ENCODE results near the gene GDNF.

The GDNF gene

DNA sequence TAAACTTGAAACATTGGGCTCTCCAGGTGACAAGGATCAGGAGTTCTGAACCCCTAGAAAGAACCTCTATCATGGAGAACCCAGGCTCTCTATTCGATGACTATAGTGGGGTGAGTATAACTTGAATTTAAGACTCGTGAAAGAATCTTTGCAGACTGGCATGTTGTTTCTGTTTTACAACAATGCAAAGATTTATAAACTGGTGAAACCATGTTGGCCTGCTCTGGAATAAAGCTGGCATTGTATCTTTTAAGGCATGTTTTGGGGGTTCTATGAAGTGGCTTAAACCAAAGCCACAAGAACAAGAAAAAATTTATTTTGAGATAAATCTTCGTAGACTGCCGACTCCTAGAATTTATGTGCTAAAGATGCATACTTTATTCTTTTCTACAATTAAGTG lies 9.8 kb upstream of the GDNF start:
- in situ Hi-C loops (cut with MboI; ENCODE audit: low sequenced_read_pairs): no loop called here

DNA sequence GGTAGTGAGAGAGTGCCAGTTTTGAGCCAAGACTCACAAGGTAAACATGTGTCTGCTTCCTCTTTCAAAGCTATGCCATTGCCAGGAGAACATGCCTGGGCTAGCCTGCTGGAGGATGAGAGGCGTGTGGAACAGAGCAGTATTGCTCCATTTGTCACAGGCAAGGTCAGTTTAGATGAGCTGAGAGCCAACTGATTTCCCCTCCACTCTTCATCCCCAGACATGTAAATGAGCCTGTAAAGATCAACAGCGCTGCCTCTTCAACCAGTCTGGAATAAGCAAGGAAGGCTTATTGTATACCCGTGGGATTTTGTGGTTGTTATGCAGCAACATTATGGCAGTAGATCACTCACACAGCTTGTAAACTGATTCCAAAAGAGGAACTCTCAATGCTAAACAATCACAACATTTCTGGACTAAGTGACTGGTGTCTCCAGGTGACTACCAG lies 8.2 kb upstream of the GDNF start:
- in situ Hi-C loops (cut with MboI; ENCODE audit: low sequenced_read_pairs): no loop called here

DNA sequence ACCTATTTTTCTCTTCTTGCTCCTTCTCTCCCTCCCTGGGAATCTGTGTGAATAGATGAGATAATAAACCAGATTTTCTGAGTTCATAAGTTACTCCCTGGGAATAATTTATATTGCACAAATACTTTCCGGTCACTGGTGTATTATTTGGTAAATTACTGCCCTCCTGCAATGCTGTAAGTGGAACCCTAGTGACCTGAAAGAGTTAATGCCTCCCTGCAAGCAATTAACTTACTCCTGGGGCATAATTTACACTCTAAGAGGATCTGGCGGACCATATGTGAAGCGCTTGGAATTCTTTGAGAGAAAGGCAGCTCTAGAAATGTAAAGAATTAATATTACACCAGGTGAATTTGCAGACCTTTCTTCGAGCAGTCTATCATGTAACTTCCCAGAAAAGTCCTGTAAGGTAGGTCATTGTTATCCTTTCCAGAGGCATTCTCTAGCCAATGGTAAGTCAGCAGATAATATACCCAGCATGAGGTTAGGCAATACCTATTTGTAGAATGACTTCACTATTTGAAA lies 7.0 kb upstream of the GDNF start:
- in situ Hi-C loops (cut with MboI; ENCODE audit: low sequenced_read_pairs): no loop called here

DNA sequence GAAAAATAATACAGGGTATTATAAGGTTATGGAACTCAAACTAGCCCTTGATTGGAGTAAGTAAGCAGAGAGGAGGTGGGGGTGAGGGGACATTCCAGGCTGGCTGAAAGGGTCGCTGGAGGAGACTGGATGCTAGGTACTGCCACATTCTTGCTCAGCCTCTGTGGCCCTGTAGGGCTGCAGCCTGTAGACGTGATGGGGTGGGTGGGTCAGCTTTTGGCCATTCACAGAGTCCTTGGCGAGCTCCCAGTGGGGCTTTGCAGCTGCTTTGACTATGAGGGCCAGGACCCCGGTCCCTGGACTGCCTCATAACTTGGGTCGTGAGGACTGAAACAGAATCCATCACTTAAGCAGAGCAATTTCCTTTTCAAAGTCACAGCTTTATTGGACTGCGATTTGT lies 4.2 kb upstream of the GDNF start:
- in situ Hi-C loops (cut with MboI; ENCODE audit: low sequenced_read_pairs): no loop called here

DNA sequence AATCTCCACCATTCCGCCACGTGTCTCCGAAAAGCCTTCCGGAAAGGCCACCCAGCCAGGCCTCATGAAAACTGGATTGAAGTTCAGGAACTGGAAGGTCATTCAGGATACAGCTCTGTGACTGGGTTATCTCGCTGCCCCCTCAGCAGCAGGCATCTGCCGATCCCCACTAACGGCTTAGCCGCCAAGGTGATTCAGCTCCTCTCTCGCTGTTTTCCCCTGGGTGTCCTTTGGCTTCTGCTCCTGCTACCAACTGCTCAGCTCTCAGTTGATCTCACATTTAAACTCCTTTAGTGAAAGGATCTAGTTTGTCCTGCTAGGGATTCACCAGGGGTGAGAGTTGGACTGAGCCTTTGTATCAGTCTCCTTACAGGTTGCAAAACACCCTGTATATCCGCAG lies 2.2 kb upstream of the GDNF start:
- in situ Hi-C loops (cut with MboI; ENCODE audit: low sequenced_read_pairs): no loop called here

DNA sequence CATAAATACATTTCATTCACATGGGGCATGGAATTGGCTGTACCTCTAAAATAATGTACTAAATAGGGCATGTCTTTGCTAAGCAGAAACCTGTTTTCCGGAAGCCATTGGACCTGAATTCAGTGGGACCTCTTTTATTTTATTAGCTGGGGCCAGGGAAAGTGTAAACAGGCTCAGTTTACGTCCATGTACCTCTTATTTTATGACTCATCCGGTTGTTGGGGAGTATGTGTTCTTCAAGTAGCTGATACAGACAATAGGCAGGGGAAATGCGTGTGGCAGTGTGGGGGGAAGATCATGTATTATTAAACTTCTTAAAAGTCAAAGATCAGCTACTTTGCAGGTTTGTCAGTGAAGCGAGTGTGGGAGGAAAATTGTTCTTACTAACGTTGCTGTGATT lies 1.4 kb upstream of the GDNF start:
- in situ Hi-C loops (cut with MboI; ENCODE audit: low sequenced_read_pairs): no loop called here

DNA sequence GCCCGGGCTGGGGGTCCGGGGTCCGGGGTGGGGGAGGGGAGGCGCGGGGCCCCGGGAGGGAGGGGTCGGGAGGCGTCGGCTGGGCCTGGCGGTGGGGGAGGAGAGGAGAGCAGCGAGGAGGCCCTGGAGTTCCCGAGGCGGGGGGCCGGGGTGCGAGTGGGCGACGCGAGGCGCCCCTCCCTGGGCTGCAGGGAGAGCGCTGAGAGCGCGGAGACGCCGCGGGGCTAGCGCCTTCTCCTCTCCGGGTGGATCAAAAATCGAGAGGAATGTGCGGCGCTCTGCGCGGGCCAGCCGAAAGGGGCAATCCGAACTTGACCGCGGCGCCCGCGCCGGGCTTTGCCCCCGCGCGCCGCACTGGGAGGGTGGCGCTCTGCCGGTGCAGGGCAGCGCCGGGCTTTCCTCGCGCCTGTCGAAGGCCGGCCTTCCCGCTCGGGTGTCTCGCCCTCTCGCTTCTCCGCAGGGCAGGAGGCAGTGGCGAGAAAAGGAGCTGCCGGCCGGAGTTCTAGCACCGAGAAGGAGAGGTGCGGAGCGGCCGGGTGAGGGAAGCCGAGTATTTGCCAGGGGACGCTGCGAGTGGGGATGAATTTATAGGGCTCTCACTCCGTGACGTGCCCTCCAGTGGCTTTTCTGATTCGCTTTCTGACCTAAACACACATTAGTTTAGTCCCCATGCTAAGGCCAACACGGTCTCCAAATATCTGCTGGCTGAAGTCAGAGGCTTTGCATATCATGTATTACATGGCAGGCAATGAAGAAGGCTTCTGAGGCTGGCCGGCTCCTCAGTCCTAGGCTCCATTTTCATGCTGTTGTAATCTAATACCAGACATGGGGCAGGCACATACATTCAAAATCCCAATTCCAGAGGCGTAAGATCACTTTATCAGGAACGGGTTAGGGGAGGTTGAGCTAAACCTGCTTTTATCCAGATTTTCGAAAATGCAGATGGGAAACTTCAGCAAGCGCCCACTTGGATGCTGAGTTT lies 503 bp upstream of the GDNF start:
- in situ Hi-C loops (cut with MboI; ENCODE audit: low sequenced_read_pairs): no loop called here

DNA sequence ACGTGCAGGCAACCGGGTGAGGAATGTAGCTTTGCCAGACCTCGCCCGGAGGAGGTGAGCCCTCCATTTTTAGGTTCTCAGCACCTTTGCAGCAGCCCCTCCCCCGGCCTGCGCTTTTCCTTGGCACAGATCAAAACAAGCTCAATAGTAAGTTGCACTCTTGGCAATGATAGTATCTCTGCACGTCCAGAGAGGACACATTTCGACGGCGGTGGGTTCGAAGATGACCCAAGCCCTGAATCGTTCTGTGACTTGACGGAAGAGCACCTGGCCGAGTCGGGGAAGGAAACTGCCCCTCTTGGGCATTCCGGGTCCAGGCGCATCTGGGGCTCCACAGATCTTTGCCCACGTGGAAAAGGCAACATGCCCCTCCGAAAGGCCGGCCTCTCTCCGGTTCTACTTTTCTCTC lies 904 bp downstream of the GDNF start:
- in situ Hi-C loops (cut with MboI; ENCODE audit: low sequenced_read_pairs): no loop called here

DNA sequence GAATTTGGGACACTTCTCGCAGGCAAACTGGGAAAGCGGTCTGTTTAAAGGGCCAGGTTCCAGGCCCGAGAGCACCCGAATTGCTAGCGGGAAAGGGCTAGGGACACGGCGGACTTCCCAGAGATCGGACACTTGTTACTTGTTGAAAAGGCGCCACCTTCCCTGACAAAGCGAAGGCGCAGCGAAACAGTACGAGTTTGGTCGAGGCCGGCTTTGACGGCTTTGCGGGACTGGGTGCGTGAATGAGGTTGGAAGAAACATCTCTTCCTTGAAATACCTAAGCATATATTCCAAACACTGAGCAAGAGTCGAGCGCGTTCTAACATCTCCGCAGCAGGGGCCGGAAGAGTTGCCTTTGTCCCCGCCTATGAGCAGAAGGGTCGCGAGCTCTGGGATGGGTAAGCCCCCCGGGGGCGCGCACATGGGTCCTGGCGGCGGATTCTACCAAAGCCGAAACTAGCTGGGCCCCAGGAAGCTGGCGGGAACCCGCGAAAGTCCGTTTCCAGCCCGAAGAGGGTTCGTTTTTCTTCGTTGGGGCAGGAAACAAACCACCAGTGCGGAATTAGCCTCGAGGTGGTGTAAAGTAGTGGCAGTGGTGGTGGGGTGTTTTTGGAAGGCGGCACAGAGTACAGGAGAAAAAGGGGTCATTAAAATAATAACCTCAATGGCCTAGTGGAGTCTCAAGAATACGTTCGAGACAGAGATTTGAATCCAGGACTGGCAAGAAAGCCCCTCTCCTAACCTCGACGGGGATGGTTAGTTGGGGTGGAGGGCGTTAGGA lies 1.5 kb downstream of the GDNF start:
- in situ Hi-C loops (cut with MboI; ENCODE audit: low sequenced_read_pairs): no loop called here

DNA sequence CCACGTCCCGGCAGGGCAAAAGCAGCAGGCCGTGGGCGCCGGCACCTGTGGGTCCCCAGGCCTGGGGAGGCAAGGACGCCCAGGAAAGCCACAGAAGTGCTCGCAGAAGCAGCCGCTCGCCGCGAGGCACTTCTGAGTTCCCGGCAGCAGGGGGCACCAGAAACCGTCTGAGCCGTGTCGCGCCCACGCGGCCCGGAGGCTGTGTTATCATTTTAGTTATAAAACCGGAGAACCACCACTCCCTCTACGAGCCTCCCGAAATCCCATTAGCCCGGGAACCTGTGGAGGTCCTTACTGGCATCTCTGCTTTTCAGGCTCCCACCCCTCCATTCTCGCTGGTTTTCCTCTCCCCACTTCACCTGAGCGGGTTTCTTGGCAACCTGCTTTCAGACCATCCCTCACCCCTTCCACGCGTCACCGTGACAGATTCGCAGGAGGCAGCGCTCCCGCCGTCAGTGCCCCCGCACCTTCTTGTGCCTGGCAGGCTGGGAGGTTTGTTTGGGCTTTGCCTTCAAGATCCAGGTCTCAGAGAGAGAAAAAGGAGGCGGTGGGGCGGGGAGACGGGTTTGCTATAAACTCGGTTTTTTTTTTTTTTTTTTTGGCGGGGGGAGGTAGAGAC lies 2.3 kb downstream of the GDNF start:
- in situ Hi-C loops (cut with MboI; ENCODE audit: low sequenced_read_pairs): no loop called here

DNA sequence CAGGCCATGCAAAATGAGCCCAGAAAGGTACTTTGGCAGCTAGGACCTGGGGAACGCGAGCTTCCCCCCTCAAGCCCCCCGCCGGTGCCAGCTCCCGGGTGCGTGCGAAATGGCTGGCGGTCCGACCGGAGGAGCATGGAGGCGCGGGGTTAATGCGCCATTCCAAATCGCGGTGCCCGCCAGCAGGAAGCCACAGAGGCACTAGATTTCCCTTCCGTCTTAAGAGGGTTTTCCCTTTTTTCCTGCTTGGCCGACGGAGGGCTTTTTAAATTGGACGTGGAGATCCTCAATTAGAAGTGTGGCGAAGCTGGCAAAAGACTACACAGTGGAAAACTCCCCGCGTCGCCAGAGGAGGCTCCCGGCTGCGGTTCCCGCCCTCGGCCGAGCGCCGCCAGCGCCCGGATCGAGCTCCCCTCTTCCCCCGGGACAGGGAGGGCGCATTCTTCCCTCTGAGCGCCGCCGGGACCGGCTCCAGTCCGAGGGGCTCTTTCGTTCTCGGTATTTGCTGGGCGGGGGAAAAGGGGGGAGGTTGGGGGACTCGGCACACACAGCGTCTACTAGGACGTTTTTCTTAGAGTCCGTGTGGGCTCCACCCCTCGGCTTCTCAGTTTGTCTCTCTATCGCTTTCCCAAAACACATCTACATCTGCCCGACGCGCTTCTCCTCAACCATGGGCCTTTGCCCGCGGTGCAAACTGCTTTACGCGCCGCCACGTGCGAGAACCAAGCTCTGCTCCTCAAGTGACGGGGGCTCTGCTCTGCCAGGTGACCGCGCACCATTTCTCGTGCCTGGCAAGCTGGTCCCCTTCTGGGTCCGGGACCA lies 3.0 kb downstream of the GDNF start:
- in situ Hi-C loops (cut with MboI; ENCODE audit: low sequenced_read_pairs): no loop called here

DNA sequence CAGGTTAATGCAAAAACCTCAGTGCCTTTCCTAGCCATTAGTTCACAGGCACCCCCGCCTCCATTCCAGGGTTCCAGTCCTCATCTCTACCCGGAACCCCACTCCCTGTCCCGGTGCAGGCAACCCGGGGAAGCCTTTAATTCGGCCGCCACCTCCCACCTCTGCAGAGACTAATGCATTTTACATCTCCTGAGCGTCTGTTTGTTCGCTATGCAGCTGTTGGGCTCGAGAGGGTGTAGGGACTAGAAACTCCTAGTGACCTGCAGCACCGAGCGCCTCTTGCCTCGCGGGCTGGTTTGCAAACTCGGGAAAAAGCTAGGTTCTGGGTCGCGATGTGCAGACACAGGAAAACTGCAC lies 3.6 kb downstream of the GDNF start:
- in situ Hi-C loops (cut with MboI; ENCODE audit: low sequenced_read_pairs): no loop called here

DNA sequence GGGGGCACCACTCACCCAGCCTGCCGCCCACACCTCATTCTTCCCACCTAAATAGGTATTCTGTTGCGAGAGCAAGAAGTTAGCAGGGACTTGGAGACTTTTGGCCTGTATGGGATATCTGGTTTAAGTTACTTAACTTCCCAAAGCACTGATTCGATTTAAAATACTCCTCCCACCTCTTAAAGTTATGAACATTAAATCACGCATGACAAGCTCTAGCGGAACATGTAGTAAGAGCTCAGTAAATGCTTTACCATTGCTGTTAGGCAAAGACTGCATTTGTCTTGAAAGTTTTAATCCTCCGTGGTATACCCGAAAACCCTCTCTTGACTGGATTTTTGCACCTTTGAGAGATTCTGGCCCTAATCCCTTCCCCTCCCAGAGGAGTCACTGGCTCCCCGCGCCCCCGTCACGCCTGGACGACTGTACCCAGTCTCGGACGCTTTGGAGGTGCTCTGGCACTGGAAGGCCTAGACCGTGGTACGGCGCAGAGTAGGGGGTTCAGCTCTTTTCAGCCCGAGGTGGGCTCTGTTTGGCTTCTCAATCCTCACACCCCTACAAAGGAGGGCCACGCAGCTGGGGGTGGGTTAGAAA lies 4.4 kb downstream of the GDNF start:
- in situ Hi-C loops (cut with MboI; ENCODE audit: low sequenced_read_pairs): no loop called here

DNA sequence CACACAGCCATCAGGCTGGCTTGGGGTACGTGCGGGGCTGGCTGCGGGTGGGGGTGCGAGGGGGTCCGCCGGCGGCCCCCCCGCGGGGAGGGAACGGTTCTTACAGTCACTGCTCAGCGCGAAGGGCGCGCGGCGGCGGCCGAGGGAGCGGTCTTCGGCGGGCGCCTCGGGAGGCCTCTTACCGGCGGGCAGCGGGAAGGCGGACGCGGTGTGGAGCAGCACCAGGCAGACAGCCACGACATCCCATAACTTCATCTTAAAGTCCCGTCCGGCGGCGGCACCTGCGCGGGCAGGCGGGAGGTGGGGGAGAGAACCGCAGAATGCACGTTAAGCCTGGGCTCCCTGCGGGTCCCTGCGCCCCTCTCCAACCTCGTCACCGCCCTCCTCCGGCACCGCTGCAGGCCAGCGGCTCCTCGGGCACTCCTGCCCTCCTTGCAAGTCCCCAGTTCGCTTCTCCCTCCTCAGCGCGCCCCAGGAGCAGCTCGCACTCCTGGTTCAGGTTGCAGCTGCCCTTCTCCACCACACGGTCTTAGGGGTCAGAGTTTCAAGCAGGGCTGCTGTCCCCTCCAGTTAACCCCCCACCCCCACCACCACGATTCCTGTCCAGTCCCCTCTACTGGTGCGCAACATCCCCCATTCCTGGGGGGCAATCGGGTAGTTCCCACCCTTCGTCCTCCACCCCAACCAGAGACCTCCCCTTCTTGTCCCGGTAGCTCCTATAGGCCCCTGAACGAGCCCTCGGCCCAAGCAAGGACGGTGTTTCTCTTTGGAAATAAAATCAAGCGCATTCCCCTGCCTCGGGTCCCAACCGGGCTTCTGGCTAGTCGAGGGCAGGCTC lies 5.1 kb downstream of the GDNF start:
- in situ Hi-C loops (cut with MboI; ENCODE audit: low sequenced_read_pairs): no loop called here

DNA sequence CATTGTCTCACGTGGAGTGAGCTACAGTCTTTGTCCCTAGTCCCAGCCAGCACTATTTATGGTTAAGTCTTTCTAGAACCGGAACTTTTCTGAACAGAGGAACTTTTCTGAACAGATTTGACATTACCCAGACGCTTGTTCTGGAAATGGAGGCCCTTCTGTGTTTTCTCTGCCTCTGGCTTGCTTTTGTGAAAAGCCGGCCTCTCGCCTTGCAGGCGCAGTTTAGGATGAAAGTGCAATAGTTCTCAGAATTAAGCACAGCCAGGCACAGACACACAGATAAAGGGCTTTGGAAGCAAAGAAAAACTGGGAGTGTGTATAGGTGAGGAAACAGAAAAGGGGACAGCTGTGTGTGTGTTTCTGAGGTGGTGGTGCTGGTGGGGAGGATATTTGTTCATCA lies 5.9 kb downstream of the GDNF start:
- in situ Hi-C loops (cut with MboI; ENCODE audit: low sequenced_read_pairs): no loop called here

DNA sequence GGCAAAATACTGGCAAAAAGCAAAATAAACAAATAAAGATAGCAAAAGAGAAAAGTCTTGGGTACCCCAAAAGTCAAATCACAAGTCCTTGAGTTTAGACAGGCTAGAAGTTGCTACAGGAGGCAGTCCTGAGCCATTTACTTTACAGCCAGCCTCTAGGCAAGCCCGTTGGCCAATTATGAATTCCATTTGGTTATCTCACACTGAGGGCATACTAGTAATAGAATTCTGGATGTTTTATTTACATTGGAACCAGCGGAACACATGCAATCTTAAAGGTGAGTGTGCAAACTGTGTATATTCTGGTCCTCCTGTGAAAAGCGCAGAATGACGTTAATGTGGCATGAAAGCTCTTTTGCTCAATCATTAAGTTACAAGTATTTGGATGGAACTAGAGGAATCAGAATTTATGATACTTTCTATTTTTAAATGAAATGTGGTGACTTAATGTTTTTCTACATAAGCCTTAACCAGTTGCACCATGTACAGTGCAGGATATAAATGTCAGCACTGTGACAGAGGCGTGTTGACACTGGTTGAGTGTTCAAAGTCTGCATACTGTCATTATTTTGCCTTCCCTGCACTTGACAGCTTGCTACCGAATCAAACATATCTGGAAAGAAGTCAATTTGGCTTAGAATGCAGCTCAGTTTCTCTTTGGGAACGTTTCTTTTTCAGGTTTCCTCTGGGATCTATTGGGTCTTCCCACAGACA lies 7.9 kb downstream of the GDNF start:
- in situ Hi-C loops (cut with MboI; ENCODE audit: low sequenced_read_pairs): no loop called here

DNA sequence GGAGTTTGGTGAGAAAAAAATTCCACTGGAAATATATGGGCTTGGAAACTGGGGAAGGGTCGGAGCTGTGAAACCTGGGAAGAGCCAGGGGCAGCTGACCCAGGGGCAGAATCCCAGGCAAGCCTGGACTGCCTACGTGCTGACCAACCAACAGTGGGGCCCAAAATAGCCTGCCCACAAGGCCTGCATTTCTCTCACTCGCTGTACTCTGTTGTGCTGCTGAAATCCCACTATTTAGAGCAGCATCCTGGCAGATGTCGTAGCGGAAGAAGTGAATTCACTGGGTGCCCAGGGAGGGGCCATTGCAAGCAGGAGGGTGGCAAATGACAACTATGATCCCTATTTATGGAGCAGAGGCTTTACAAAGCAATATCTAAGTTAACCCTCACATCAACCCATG lies 9.5 kb downstream of the GDNF start:
- in situ Hi-C loops (cut with MboI; ENCODE audit: low sequenced_read_pairs): no loop called here

DNA sequence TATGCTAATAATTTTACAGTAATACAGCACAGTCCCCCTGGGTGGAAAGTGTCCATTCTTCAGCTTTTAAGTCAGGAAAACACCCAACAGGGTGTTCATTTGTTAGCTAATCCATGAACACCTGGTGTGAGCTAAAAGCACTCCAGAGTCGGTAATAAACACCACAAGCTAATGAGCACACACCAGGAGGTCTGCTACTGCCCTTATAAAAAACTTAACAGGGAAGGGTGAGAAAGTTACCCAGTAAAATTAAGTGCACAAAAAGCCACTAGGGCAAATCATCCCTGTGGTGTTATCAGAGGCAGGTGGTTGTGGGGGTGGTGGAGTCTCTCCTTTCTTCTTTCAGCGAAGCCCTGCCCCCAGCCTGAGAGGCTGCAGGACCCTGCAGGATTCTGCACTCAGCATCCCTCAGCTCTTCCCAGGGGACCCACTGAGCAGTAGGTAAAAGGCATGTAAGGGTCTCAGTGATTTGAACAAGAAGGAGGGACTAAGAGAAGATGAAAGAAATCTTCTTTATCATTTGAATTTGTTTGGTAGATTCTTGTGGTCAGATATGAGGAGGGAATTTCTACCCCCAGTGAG lies 14.4 kb downstream of the GDNF start:
- in situ Hi-C loops (cut with MboI; ENCODE audit: low sequenced_read_pairs): no loop called here

All from HL-60/S4 (cell line).